HepG2 (cell line): ENCODE data around the gene CTNND1. TPM values are rescaled to one million over a fixed set of nuclear protein-coding genes. Genes with fewer than 3 reads are reported as not detected.
A peak's percentile ranks its signal among the peaks of the same experiment; 100 is the strongest.

Source experiments
- AKAP8 ChIP-seq: sonication (generic); formaldehyde crosslinking; IDR thresholded peaks from 2 replicates; pipeline ENCODE4 v1.5.1; 2020; ENCODE audit warnings: mild to moderate bottlenecking, missing genetic modification reagents
- ELF1 ChIP-seq: sonication (generic); formaldehyde crosslinking; IDR thresholded peaks from 2 replicates; pipeline ENCODE4 v1.4.0; 2020; ENCODE audit warnings: missing genetic modification reagents
- HDAC6 ChIP-seq: fragments of 200-600 bp; sonication (generic); IDR thresholded peaks from 2 replicates; pipeline ENCODE4 v1.7.0; 2017; ENCODE audit warnings: mild to moderate bottlenecking, antibody characterized with exemption, low read length, low read depth
- HNF1A ChIP-seq, 2 experiments: sonication (generic) in 1 of 2; formaldehyde crosslinking in 1 of 2; IDR thresholded peaks; 2 replicates each; pipeline versions ENCODE4 v1.4.0 to v1.6.1; 2016 to 2020; ENCODE audit warnings: borderline replicate concordance in 1 of 2, low read depth in 1 of 2, mild to moderate bottlenecking in 1 of 2, missing genetic modification reagents in 1 of 2
- HNF4G ChIP-seq, 2 experiments: sonication (generic) in 1 of 2; formaldehyde crosslinking in 1 of 2; IDR thresholded peaks; 2 replicates each; pipeline versions ENCODE4 v1.4.0 to v1.6.1; 2011 to 2020; ENCODE audit warnings: borderline replicate concordance in 2 of 2, low read depth in 2 of 2, mild to moderate bottlenecking in 2 of 2, low read length in 1 of 2, missing genetic modification reagents in 1 of 2, moderate library complexity in 1 of 2
- ISL2 ChIP-seq: sonication (generic); formaldehyde crosslinking; IDR thresholded peaks from 2 replicates; pipeline ENCODE4 v1.5.0; 2020; ENCODE audit warnings: missing genetic modification reagents
- JUN ChIP-seq: sonication (generic); formaldehyde crosslinking; IDR thresholded peaks from 2 replicates; pipeline ENCODE4 v1.4.0; 2020; ENCODE audit warnings: mild to moderate bottlenecking, missing genetic modification reagents
- KAT8 ChIP-seq: IDR thresholded peaks from 2 replicates; pipeline ENCODE4 v1.6.1; 2016; ENCODE audit warnings: missing genetic modification reagents, missing compliant biosample characterization
- POGZ ChIP-seq: sonication (generic); formaldehyde crosslinking; IDR thresholded peaks from 2 replicates; pipeline ENCODE4 v1.4.0; 2020; ENCODE audit warnings: mild to moderate bottlenecking, missing genetic modification reagents
- REST ChIP-seq, 2 experiments: IDR thresholded peaks; 2 replicates each; pipeline ENCODE4 v1.6.1; 2011 to 2012; ENCODE audit warnings: low read length in 2 of 2, borderline replicate concordance in 1 of 2, low read depth in 1 of 2, mild to moderate bottlenecking in 1 of 2, moderate library complexity in 1 of 2
- SRY ChIP-seq: sonication (generic); formaldehyde crosslinking; IDR thresholded peaks from 2 replicates; pipeline ENCODE4 v1.8.0; 2022; ENCODE audit warnings: mild to moderate bottlenecking, missing genetic modification reagents
- THYN1 ChIP-seq: sonication (generic); formaldehyde crosslinking; IDR thresholded peaks from 2 replicates; pipeline ENCODE4 v1.8.1; 2023; ENCODE audit warnings: low read depth, mild to moderate bottlenecking, moderate library complexity, missing genetic modification reagents, borderline replicate concordance
- TOE1 ChIP-seq: sonication (generic); formaldehyde crosslinking; IDR thresholded peaks from 2 replicates; pipeline ENCODE4 v1.4.0; 2020; ENCODE audit warnings: mild to moderate bottlenecking, missing genetic modification reagents
- ZNF235 ChIP-seq: sonication (generic); formaldehyde crosslinking; IDR thresholded peaks from 2 replicates; pipeline ENCODE4 v1.8.1; 2023; ENCODE audit warnings: mild to moderate bottlenecking, missing genetic modification reagents, borderline replicate concordance
- ZNF362 ChIP-seq: sonication (generic); formaldehyde crosslinking; IDR thresholded peaks from 2 replicates; pipeline ENCODE4 v1.4.0; 2020; ENCODE audit warnings: missing genetic modification reagents, mild to moderate bottlenecking, borderline replicate concordance
- ZNF367 ChIP-seq: sonication (generic); formaldehyde crosslinking; IDR thresholded peaks from 2 replicates; pipeline ENCODE4 v1.4.0; 2020; ENCODE audit warnings: missing genetic modification reagents, borderline replicate concordance
- ZNF777 ChIP-seq: sonication (generic); formaldehyde crosslinking; IDR thresholded peaks from 2 replicates; pipeline ENCODE4 v1.4.0; 2020; ENCODE audit warnings: missing genetic modification reagents
- ZNF780A ChIP-seq: sonication (generic); formaldehyde crosslinking; IDR thresholded peaks from 2 replicates; pipeline ENCODE4 v1.8.0; 2022; ENCODE audit warnings: mild to moderate bottlenecking, missing genetic modification reagents, moderate library complexity
- polyA plus RNA-seq, 8 experiments: library from polyadenylated mRNA; depleted of rRNA in 3 of 8; stranded (reverse) in 7 of 8; unstranded in 1 of 8; fragments of >200 nt; fragmentation: Illumina TruSeq in 4 of 8; extraction: Trizol in 4 of 8; gene quantifications; 2 replicates each; pipeline versions ENCODE4 v1.2.1 to v1.2.3, GENCODE V29; 2011 to 2016; ENCODE audit warnings: low read depth in 4 of 8, missing spikeins in 1 of 8, mixed read lengths in 1 of 8; ENCODE audit not compliant: insufficient read depth in 1 of 8
- total RNA-seq, 5 experiments: library from RNA; depleted of rRNA; stranded (reverse); fragments of >200 nt; fragmentation: Illumina TruSeq; extraction: Trizol; gene quantifications; 2 replicates each; pipeline ENCODE4 v1.2.3, GENCODE V29; 2016; ENCODE audit warnings: low read depth in 1 of 5

CTNND1 gene
- total and polyA plus RNA-seq, 2 of the 13 experiments (the other 11 are each of a cell fraction or from before 2014, with no cell fraction given), result 117 to 128 TPM

GRCh38 chr11:57800444-57801182 lies 39.0 kb downstream of the CTNND1 start (continued):
- peak; percentile 86 for TF ChIP-seq ISL2
- TF ChIP-seq ZNF367, result no peak
- TF ChIP-seq ZNF362 (CRISPR knock-in tag), result peak; percentile 54; the same call in 1 of the 2 replicates
- TF ChIP-seq ZNF780A, result no peak
- TF ChIP-seq ZNF235 (CRISPR knock-in tag), result no peak
- no peak for TF ChIP-seq THYN1 (CRISPR knock-in tag)
- peak; percentile 75 for TF ChIP-seq JUN (CRISPR knock-in tag)
- no peak for TF ChIP-seq HNF1A (IDR thresholded peaks at IDR 0.05; ENCODE audit: low read depth)
- peak; percentile 66; the same call in 1 of the 2 replicates for TF ChIP-seq HNF1A (CRISPR knock-in tag; IDR thresholded peaks at IDR 0.05; ENCODE audit: borderline replicate concordance)
- TF ChIP-seq SRY (CRISPR knock-in tag), result no peak
- no peak for TF ChIP-seq TOE1 (CRISPR knock-in tag)
- no peak for TF ChIP-seq ZNF777
- 0 out of 2 replicates have a peak, but pooled peaks have one; percentile 50 for TF ChIP-seq ELF1 (CRISPR knock-in tag)
- no peak for TF ChIP-seq HDAC6
- TF ChIP-seq POGZ (CRISPR knock-in tag), result peak; percentile 82
- TF ChIP-seq REST (IDR thresholded peaks at IDR 0.05; ENCODE audit: borderline replicate concordance in 1 of 2, low read depth in 1 of 2, low read length in 2 of 2), result peak in 1 of 2 experiments; percentile 53; a peak in 1 of 4 replicates
- no peak for TF ChIP-seq AKAP8
- peak; percentile 84 for TF ChIP-seq KAT8
- TF ChIP-seq HNF4G (IDR thresholded peaks at IDR 0.05; ENCODE audit: borderline replicate concordance, low read depth, low read length), result no peak
- no peak; the same call in 1 of the 2 replicates for TF ChIP-seq HNF4G (CRISPR knock-in tag; IDR thresholded peaks at IDR 0.05; ENCODE audit: borderline replicate concordance, low read depth)
